ENCODE data around the gene TMEM132A. TPM values are rescaled to one million over a fixed set of nuclear protein-coding genes. Genes with fewer than 3 reads are reported as not detected.

The TMEM132A gene
- total and polyA plus RNA-seq, 5 donors = 5.1 to 10.2 (median 6.8) TPM

- WGBS = 12% methylated on average over 86 of the region's 86 CpGs
- Histone ChIP-seq H3K4me1 (ENCODE audit: control insufficient read depth, insufficient read depth, low read length) (peaks cover 2% of the 10 kb centered on the region), H3K27ac (ENCODE audit: low read length) (peak overlapping the region; percentile 27), H3K4me3 (ENCODE audit: low read length) (peak overlapping the region; percentile 44), H3K27me3 (ENCODE audit: control insufficient read depth, insufficient read depth) (no peaks in the 10 kb centered on the region), H3K9me3 (ENCODE audit: control insufficient read depth, low read length) (no peaks in the 10 kb centered on the region)
- DNase-seq = peak; percentile 48 to 84 (median 73)
- peak; percentile 5 to 23 for ATAC-seq
- intact Hi-C loops (cut with DNase I) = no loop called here
Measured at GRCh38 chr11:60950933-60951605, 26.8 kb downstream of the TMEM132A start.

GRCh38 chr11:60951606-60951903 lies 27.3 kb downstream of the TMEM132A start:
- peak; percentile 32 to 47 for ATAC-seq
- H3K9me3 ChIP-seq (ENCODE audit: control insufficient read depth, low read length) = no peaks in the 10 kb centered on the region
- intact Hi-C loops (cut with DNase I) = no loop called here
- 5% methylated on average over 8 of the region's 8 CpGs for WGBS
- DNase-seq = no peak
- peak overlapping the region; percentile 27 for H3K27ac ChIP-seq (ENCODE audit: low read length)
- H3K27me3 ChIP-seq (ENCODE audit: control insufficient read depth, insufficient read depth) = no peaks in the 10 kb centered on the region
- peak overlapping the region; percentile 44 for H3K4me3 ChIP-seq (ENCODE audit: low read length)
- H3K4me1 ChIP-seq (ENCODE audit: control insufficient read depth, insufficient read depth, low read length) = peaks cover 2% of the 10 kb centered on the region

- Histone ChIP-seq H3K27me3 (ENCODE audit: control insufficient read depth, insufficient read depth) (no peaks in the 10 kb centered on the region), H3K27ac (ENCODE audit: low read length) (peak within 1 kb of the TSS; percentile 27), H3K9me3 (ENCODE audit: control insufficient read depth, low read length) (no peaks in the 10 kb centered on the region), H3K4me3 (ENCODE audit: low read length) (peak within 1 kb of the TSS; percentile 44), H3K4me1 (ENCODE audit: control insufficient read depth, insufficient read depth, low read length) (peaks cover 2% of the 10 kb centered on the region)
- peak; percentile 67 to 85 (median 83) for DNase-seq
- ATAC-seq = peak; percentile 78 to 81
- intact Hi-C loops (cut with DNase I) = no loop called here
- WGBS = 9% methylated on average over 23 of the region's 23 CpGs
Measured at GRCh38 chr11:60951904-60952741, 27.9 kb downstream of the TMEM132A start, which contains the start of gene SLC15A3. SLC15A3 (minus strand) TSS chr11:60952176; CDS start chr11:60951551, 625 bp downstream.

- ATAC-seq (peak in 1 of 2 donors; percentile 44), DNase-seq (peak in 2 of 3 donors; percentile 74 to 77)
- 28% methylated on average over 3 of the region's 3 CpGs for WGBS
- Histone ChIP-seq H3K27me3 (ENCODE audit: control insufficient read depth, insufficient read depth) (no peaks in the 10 kb centered on the region), H3K4me3 (ENCODE audit: low read length) (no peak overlapping the region), H3K27ac (ENCODE audit: low read length) (peak overlapping the region; percentile 27), H3K9me3 (ENCODE audit: control insufficient read depth, low read length) (no peaks in the 10 kb centered on the region), H3K4me1 (ENCODE audit: control insufficient read depth, insufficient read depth, low read length) (peaks cover 2% of the 10 kb centered on the region)
- intact Hi-C loops (cut with DNase I) = no loop called here
Measured at GRCh38 chr11:60952742-60953170, 28.5 kb downstream of the TMEM132A start.

DNA sequence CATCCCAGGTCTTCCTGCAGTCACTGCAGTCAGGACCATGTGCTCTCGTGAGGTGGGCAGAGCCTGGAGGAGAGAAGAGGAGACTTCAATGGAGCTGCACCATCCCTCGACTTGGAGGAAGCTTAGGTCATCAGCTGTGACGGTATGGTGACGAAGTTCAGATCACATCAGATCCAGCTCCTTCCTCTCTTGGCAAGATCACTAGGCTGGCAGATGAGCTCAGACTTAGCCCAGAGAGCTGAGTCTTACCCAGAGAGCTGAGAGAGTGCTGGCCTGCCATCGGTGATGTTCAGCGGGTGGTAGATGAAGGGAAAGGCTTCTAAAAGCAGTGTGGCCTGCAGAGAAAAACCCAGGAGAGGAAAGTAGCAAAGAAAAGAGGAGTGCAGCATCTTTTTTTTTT lies 29.5 kb downstream of the TMEM132A start:
- Histone ChIP-seq H3K27ac (ENCODE audit: low read length) (no peak overlapping the region), H3K27me3 (ENCODE audit: control insufficient read depth, insufficient read depth) (no peaks in the 10 kb centered on the region), H3K9me3 (ENCODE audit: control insufficient read depth, low read length) (no peaks in the 10 kb centered on the region), H3K4me3 (ENCODE audit: low read length) (no peak overlapping the region), H3K4me1 (ENCODE audit: control insufficient read depth, insufficient read depth, low read length) (no peaks in the 10 kb centered on the region)
- no peak for ATAC-seq
- intact Hi-C loops (cut with DNase I) = no loop called here
- no peak for DNase-seq
- 73% methylated on average over 6 of the region's 6 CpGs for WGBS

DNA sequence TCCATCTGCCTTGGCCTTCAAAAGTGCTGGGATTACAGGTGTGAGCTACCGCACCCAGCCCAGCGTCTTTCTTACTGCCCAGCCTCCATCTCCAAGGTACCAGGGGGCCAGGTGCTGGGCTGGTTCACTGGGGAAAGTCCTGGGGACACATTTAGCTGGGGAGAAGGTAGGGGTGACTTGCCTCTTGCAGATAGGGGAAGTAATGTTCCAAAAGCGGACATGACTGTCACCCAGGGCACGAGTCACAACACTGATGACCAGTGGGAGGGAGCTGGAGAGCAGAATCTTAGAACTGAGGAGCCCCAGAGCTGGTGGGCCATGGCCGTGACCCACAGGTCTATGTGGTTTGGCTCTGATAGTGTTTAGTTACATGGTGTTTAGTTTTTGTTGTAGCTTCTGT lies 30.2 kb downstream of the TMEM132A start:
- H3K27me3 ChIP-seq (ENCODE audit: control insufficient read depth, insufficient read depth) = no peaks in the 10 kb centered on the region
- intact Hi-C loops (cut with DNase I) = no loop called here
- H3K4me3 ChIP-seq (ENCODE audit: low read length) = no peak overlapping the region
- no peak for ATAC-seq
- H3K4me1 ChIP-seq (ENCODE audit: control insufficient read depth, insufficient read depth, low read length) = no peaks in the 10 kb centered on the region
- no peaks in the 10 kb centered on the region for H3K9me3 ChIP-seq (ENCODE audit: control insufficient read depth, low read length)
- no peak for DNase-seq
- WGBS = 81% methylated on average over 5 of the region's 5 CpGs
- H3K27ac ChIP-seq (ENCODE audit: low read length) = no peak overlapping the region

- DNase-seq = no peak
- H3K4me3 ChIP-seq (ENCODE audit: low read length) = no peak overlapping the region
- no peak for ATAC-seq
- H3K27me3 ChIP-seq (ENCODE audit: control insufficient read depth, insufficient read depth) = no peaks in the 10 kb centered on the region
- WGBS = 47% methylated on average over 5 of the region's 5 CpGs
- intact Hi-C loops (cut with DNase I) = no loop called here
- no peaks in the 10 kb centered on the region for H3K4me1 ChIP-seq (ENCODE audit: control insufficient read depth, insufficient read depth, low read length)
- no peak overlapping the region for H3K27ac ChIP-seq (ENCODE audit: low read length)
- H3K9me3 ChIP-seq (ENCODE audit: control insufficient read depth, low read length) = no peaks in the 10 kb centered on the region
Measured at GRCh38 chr11:60955571-60955970, 31.3 kb downstream of the TMEM132A start.

DNA sequence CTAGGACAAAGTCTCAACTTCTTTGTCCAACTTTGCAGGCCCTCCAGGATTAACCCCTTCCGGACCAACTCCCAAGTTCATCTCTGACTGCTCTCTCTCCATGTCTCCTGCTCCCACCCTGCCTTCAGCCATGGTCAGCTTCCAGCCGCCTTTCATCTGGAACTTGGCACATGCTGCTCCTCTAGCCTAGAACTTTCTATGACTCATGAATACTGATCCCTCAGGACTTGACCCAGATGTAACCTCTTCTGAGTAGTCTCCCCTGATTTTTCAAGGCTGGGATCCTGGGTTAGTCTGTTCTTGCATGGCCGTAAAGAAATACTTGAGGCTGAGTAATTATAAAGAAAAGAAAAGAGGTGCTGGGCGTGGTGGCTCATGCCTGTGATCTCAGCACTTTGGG lies 32.9 kb downstream of the TMEM132A start:
- intact Hi-C loops (cut with DNase I) = no loop called here

DNA sequence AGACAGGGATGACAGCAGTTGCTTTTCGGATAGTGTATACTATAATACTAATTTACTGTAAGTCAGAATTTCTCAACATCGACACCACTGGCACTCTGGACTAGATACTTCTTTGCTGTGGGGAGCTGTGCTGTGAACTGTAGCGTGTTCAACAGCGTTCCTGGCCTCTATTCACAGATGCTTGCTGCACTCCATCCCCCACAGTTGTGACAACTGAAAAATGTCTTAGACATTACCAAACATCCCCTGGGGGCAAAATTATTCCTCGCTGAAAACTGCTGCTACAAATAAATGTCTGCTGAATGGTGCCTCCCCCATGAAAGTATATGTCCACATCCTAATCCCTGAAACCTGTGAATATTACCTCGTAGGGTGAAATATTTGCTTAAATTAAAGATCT lies 35.2 kb downstream of the TMEM132A start:
- no peaks in the 10 kb centered on the region for H3K9me3 ChIP-seq (ENCODE audit: control insufficient read depth, low read length)
- intact Hi-C loops (cut with DNase I) = no loop called here
- DNase-seq (no peak), ATAC-seq (no peak)
- no peaks in the 10 kb centered on the region for H3K4me1 ChIP-seq (ENCODE audit: control insufficient read depth, insufficient read depth, low read length)
- H3K27me3 ChIP-seq (ENCODE audit: control insufficient read depth, insufficient read depth) = no peaks in the 10 kb centered on the region
- H3K4me3 ChIP-seq (ENCODE audit: low read length) = no peak overlapping the region
- 58% methylated on average over 6 of the region's 6 CpGs for WGBS
- no peak overlapping the region for H3K27ac ChIP-seq (ENCODE audit: low read length)

More for the DNA sequence above, 32.9 kb downstream of the TMEM132A start:
- no peaks in the 10 kb centered on the region for H3K4me1 ChIP-seq (ENCODE audit: control insufficient read depth, insufficient read depth, low read length)
- no peak overlapping the region for H3K4me3 ChIP-seq (ENCODE audit: low read length)
- H3K27me3 ChIP-seq (ENCODE audit: control insufficient read depth, insufficient read depth) = no peaks in the 10 kb centered on the region
- DNase-seq (peak in 1 of 3 donors; percentile 62), ATAC-seq (peak in 1 of 2 donors; percentile 11)
- H3K9me3 ChIP-seq (ENCODE audit: control insufficient read depth, low read length) = no peaks in the 10 kb centered on the region
- 81% methylated on average over 4 of the region's 4 CpGs for WGBS
- no peak overlapping the region for H3K27ac ChIP-seq (ENCODE audit: low read length)

DNA sequence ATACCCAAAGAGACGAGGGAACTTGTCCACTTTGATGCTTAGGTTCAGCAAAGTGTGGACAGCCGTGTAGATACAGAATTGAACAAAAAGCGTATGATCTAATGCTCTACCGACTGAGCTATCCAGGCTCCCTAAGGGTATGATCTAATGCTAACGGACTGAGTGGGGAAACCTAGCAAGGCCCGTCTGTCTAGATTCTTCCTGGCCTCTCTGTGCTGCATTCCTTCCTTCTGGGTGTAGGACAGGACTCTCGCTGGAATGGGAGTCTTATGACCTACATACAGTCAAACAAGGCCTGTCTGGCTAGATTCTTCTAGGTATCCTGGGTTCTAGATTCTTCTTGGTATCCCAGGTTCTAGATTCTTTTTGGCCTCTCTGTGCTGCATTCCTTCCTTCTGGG lies 36.1 kb downstream of the TMEM132A start:
- 77% methylated on average over 7 of the region's 7 CpGs for WGBS
- ATAC-seq = no peak

GRCh38 chr11:60964801-60965200 lies 40.5 kb downstream of the TMEM132A start:
- intact Hi-C loops (cut with DNase I) = no loop called here

More for the DNA sequence above, 36.1 kb downstream of the TMEM132A start:
- H3K27me3 ChIP-seq (ENCODE audit: control insufficient read depth, insufficient read depth) = no peaks in the 10 kb centered on the region
- H3K27ac ChIP-seq (ENCODE audit: low read length) = no peak overlapping the region
- intact Hi-C loops (cut with DNase I) = no loop called here
- H3K9me3 ChIP-seq (ENCODE audit: control insufficient read depth, low read length) = no peaks in the 10 kb centered on the region
- H3K4me3 ChIP-seq (ENCODE audit: low read length) = no peak overlapping the region
- H3K4me1 ChIP-seq (ENCODE audit: control insufficient read depth, insufficient read depth, low read length) = no peaks in the 10 kb centered on the region
- no peak for DNase-seq

More at GRCh38 chr11:60964801-60965200, 40.5 kb downstream of the TMEM132A start:
- WGBS = 72% methylated on average over 6 of the region's 6 CpGs
- DNase-seq = no peak
- no peak for ATAC-seq
- no peaks in the 10 kb centered on the region for H3K4me1 ChIP-seq (ENCODE audit: control insufficient read depth, insufficient read depth, low read length)
- H3K4me3 ChIP-seq (ENCODE audit: low read length) = no peak overlapping the region
- no peak overlapping the region for H3K27ac ChIP-seq (ENCODE audit: low read length)
- H3K9me3 ChIP-seq (ENCODE audit: control insufficient read depth, low read length) = no peaks in the 10 kb centered on the region
- H3K27me3 ChIP-seq (ENCODE audit: control insufficient read depth, insufficient read depth) = no peaks in the 10 kb centered on the region
